GM19372 (cell line): Measurements from ENCODE around the gene GEMIN7.
A peak's percentile ranks its signal among the peaks of the same experiment; 100 is the strongest.

Experiments
- ATAC-seq: cut with Tn5 transposase; IDR thresholded peaks from one replicate; pipeline ENCODE4 v1.9.1; 2021; ENCODE audit warnings: mild to moderate bottlenecking, low read depth, moderate library complexity; ENCODE audit not compliant: unreplicated experiment

Gene GEMIN7

DNA sequence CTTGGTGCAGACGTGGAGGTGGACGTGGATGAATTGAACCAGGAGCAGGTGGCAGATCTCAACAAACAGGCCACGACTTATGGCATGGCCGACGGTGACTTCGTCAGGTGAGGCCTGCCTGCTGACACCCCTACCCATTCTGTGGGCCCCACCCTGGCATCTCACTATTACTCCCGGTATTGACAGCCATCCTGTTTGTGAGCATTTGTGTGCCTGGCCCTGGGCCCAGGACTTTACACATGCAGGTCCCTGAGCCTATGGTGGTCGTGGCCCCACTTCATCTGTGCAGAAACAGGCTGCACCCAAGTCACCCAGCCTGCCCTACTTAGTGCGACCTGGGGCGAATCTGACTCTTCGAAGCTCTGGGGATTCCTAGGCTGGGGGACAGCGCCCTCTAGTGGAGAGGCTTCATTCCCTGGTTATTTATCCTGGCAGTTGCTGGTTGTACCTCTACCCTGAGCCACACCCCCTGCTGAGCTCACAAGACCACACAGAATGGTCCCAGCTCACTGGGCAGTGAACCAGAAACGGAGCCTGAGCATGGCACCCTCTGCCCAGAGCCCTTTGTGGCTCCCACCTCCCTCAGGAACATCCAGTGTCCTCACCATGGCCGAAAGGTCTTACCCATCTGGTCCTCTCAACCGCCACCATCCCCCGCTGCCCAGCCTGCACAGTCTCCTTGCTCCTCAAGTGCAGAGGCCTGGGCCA is 19.6 kb upstream of the GEMIN7 start:
- ATAC-seq: no peak

- no peak for ATAC-seq
These were observed 17.1 kb upstream of the GEMIN7 start for GRCh38 chr19:45061965-45062364.

GRCh38 chr19:45063851-45064801 is 14.9 kb upstream of the GEMIN7 start:
- no peak for ATAC-seq

GRCh38 chr19:45066921-45067661 is 12.0 kb upstream of the GEMIN7 start:
- no peak for ATAC-seq

GRCh38 chr19:45068041-45068440 is 11.0 kb upstream of the GEMIN7 start:
- no peak for ATAC-seq

DNA sequence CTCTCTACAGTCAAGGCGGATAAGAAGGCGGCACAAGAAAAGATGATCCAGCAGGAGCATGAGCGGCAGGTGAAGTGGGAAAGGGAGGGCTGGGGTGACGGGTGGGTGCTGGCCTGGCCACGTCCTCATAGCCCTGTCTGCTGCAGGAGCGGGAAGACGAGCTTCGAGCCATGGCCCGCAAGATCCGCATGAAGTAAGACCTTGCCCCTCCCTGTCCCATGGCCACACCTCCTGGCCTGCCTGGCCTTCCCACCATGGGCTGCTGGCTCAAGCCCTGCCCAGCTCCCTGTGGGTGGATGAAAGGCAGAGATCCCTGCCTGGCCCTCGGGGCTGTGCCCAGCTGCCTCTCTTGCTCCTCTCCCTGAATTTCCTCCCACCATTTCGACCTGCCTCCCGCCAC is 10.0 kb upstream of the GEMIN7 start:
- ATAC-seq: no peak

DNA sequence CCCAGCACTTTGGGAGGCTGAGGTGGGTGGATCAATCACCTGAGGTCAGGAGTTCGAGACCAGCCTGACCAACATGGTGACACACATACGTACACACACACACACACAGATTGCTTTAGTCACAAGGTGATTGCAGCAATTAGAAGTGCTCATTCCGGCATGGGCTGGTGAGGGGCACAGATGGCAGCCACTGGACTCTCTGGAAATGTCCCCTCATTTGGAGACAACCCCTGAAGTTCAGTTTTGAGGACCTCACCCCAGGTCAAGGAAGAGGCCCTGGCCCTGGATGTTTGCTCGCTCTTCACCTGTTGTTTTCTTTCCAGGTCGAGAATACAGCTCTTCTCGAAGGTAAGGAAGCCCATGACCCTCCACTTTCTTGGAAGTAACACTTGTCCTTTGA is 8.8 kb upstream of the GEMIN7 start:
- no peak for ATAC-seq

DNA sequence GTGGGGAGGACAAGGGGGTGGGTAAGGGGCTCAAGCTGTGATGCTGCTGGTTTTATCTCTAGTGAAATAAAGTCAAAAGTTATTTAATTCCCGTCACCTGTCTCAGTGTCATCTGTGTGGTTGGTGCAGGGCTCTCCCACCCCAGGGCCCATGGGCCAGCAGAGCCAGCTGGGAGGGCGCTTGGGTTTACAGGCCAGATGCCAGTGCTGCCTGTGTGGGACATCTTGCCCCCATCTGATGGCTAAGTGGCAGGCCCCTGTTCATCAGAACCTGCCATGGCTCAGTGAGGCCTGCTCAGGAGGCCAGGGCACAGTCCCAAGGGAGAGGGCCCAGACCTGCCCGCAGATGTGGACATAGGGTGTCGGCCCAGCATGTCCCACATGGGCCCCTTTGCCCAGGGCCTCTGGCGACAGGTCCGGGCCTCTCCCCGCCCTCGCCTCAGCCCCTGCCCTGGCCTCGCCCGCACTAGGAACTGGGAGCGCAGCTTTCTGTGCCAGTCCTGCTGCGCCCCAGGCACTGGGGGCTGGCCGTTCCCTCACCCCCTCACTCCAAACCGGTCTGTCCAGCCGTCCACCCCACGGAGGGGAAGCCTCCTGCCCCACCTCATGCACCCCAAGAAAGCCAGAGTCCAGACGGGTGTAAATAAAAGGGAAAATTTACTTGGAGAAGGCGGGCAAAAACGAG is 8.1 kb upstream of the GEMIN7 start:
- no peak for ATAC-seq

GRCh38 chr19:45071545-45071938 is 7.5 kb upstream of the GEMIN7 start:
- no peak for ATAC-seq

DNA sequence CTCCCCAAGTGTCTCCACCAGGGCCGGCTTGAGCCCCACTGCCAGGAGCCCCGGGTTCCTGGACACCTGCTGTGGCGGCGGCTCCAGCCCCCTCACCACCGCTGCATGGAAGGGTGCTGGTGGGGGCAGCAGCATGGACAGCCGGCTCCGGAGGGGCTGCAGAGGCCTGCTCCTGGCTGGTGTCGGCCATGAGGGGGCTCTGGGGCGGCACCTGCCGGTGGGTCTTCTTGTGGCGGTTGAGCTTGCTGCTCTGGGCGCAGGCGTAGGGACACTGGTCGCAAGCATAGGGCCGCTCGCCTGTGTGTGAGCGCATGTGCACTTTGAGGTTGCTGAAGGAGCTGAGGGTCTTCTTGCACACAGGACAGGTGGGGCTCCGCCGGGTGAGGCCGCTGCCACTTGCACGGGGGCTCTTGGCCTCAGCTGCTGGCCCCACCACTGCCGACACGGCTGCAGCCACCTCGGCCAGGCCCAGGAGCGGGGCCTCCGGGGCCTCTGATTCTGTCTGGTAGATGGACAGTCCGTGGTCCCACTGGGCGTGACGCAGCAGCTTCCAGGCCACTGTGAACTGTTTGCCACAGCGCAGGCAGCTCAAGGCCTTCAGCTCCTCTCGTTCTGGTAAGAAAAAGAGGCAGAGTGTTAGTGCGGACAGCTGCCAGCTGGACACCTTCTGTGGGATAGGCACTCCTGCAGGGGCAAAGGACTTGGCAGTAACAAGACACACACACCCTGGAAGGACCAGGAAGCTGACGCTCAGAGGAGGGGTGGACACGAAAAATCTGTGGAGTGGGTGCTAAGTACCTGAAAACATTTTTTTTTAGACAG is 6.9 kb upstream of the GEMIN7 start:
- ATAC-seq: no peak

GRCh38 chr19:45074744-45075300 is 4.2 kb upstream of the GEMIN7 start:
- no peak for ATAC-seq

DNA sequence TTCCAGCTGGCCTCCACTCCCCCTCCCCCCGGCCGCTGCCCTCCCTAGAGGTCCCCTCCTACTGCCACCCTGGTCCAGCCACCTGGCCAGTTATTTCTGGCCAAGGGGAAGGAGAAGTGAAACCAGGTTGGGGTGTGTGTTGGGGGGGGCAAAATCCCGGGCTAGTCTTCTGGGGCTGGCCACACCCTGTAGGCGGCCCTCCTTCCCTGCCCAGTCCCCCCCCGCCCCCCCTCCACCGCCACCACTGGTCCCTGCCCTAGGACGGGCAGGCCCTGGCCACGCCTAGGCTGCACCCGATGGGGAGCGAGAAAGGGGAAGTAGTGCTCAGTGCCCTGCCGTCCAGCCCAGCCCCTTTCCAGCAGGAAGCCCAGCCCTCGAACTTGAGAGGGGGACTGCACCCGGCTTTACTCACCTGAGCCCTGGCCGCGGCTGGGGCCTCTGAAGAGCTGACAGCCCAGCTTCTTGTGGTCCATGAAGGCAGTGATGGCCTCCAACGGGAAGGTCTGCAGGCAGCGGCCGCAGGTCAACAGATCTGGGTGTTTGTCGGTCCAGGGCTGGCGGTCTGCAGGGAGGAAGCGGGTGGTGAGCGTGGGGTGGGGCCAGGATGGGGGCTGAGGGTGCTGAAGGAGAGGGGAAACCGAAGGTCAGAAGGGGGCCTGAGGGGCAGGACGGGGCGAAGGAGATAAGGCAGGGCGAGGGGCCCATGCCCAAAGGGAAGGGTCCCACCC is 3.6 kb upstream of the GEMIN7 start:
- peak; percentile 65 for ATAC-seq

- ATAC-seq: no peak
These were observed 2.8 kb upstream of the GEMIN7 start, which contains the start of gene ZNF296 for GRCh38 chr19:45076029-45076850. TSS of gene ZNF296 (minus strand) at chr19:45076478. CDS start at chr19:45076373, 105 bp downstream.

DNA sequence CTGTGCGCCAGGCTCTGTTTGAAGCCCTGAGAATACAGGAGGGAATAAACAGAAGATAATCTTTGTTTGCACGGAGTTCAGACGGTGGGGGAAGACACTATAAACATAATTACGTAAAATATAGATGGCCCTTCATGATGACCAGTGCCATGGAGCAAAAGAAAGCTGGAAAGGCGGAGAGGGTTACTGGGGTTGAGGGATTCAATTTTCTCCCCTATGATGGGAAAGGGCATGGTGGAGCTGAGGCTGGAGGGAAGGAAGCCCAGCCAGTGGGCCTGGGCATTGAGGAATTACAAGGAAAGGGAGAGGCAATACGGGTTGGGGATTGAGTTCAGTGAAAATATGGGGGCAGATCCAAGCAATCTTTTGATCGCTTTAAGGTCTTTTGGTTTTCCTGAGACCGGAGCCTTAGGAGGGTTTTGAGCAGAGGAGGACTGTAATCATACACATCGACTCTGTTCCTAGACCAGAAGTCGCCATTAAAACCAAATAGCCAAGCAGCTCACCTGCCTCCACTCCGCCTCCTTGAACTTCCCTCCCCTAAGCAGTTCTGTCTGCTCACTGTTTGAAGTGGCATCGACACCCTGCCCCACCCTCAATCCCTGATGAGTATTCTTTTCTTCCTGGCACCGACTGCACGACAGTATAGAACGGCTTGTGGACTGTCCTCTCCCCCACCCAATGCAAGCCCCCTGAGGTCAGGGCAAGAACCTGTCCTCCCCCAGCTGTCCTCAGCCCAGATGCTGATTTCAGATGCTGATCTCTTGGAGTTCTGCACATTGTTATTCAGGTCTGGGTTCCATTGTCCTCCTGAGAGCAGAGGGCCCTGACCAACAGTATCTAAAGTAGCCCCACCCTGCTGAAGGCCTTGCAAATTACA is 2.0 kb upstream of the GEMIN7 start:
- ATAC-seq: no peak

- ATAC-seq: no peak
These were observed 534 bp upstream of the GEMIN7 start for GRCh38 chr19:45078390-45079062.

DNA sequence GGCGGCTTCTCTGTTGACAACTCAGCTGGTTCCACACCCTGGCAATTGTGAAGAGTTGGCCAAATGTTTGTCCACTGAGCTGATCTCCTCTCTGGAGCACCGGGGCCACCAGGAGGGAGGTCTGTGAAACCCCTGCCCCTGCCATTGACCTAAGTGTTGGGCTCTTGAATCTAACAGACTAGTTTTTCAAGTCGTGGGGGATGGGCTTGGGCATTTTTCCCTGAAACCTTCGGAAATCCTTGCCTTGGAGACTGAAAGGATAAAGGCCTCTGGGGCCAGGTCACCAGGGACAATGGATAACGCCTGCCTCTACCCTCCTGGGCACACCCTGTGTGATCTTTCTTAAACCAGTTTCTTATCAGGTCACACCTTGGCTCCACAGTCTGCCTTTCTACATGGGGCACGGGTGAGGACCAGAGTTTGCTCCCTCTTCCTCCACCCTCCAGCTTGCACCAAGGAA is 881 bp downstream of the GEMIN7 start:
- no peak for ATAC-seq
